HUES48 (cell line): Measurements from ENCODE around the gene CERS1.

ENCODE experiments used
- H3K27ac ChIP-seq: one replicate; pipeline ENCODE4 v1.7.0; 2013; ENCODE audit warnings: low read depth, low read length, inconsistent platforms
- H3K27me3 ChIP-seq: 2 replicates; pipeline ENCODE4 v1.6.1; 2013; ENCODE audit warnings: mild to moderate bottlenecking, low read length; ENCODE audit not compliant: control insufficient read depth, insufficient read depth
- H3K36me3 ChIP-seq: 2 replicates; pipeline ENCODE4 v1.6.1; 2013; ENCODE audit warnings: low read length; ENCODE audit not compliant: control insufficient read depth, insufficient read depth
- H3K4me1 ChIP-seq: 2 replicates; pipeline ENCODE4 v1.6.1; 2013; ENCODE audit warnings: mild to moderate bottlenecking, low read length; ENCODE audit not compliant: control insufficient read depth, insufficient read depth
- H3K4me3 ChIP-seq: 2 replicates; pipeline ENCODE4 v1.5.1; 2013; ENCODE audit warnings: mild to moderate bottlenecking, low read depth, low read length
- H3K9ac ChIP-seq: 2 replicates; pipeline ENCODE4 v1.6.1; 2013; ENCODE audit warnings: mild to moderate bottlenecking, low read depth, low read length, moderate library complexity
- H3K9me3 ChIP-seq: 2 replicates; pipeline ENCODE4 v1.6.1; 2013; ENCODE audit warnings: low read length; ENCODE audit not compliant: control insufficient read depth, insufficient read depth

Gene CERS1

GRCh38 chr19:18896421-18896841, 473 bp upstream of the CERS1 start:
- peaks cover 14% of the 10 kb centered on the region for H3K36me3 ChIP-seq
- H3K27ac ChIP-seq: no peak overlapping the region
- H3K9me3 ChIP-seq: no peaks in the 10 kb centered on the region
- peak overlapping the region; percentile 39; the same call in 1 of the 2 replicates for H3K4me3 ChIP-seq
- H3K9ac ChIP-seq: no peak overlapping the region
- no peaks in the 10 kb centered on the region for H3K4me1 ChIP-seq
- H3K27me3 ChIP-seq: peaks cover 16% of the 10 kb centered on the region

GRCh38 chr19:18895038-18895823, 727 bp downstream of the CERS1 start:
- Histone ChIP-seq H3K27ac (no peak overlapping the region), H3K36me3 (peaks cover 11% of the 10 kb centered on the region), H3K4me3 (peak overlapping the region; percentile 73), H3K9me3 (no peaks in the 10 kb centered on the region), H3K4me1 (no peaks in the 10 kb centered on the region), H3K9ac (peak overlapping the region; percentile 12; the same call in 1 of the 2 replicates), H3K27me3 (peaks cover 16% of the 10 kb centered on the region)

GRCh38 chr19:18894254-18895037, 1.5 kb downstream of the CERS1 start:
- H3K4me1 ChIP-seq: no peaks in the 10 kb centered on the region
- peaks cover 4% of the 10 kb centered on the region for H3K36me3 ChIP-seq
- H3K9me3 ChIP-seq: no peaks in the 10 kb centered on the region
- H3K9ac ChIP-seq: no peak overlapping the region
- H3K27me3 ChIP-seq: peaks cover 16% of the 10 kb centered on the region
- peak overlapping the region; percentile 73 for H3K4me3 ChIP-seq
- no peak overlapping the region for H3K27ac ChIP-seq

GRCh38 chr19:18893587-18894253, 2.2 kb downstream of the CERS1 start:
- Histone ChIP-seq H3K4me3 (no peak overlapping the region), H3K4me1 (no peaks in the 10 kb centered on the region), H3K36me3 (no peaks in the 10 kb centered on the region), H3K9me3 (no peaks in the 10 kb centered on the region), H3K9ac (no peak overlapping the region), H3K27me3 (peaks cover 16% of the 10 kb centered on the region), H3K27ac (no peak overlapping the region)

- Histone ChIP-seq H3K4me3 (no peak overlapping the region), H3K27ac (no peak overlapping the region), H3K36me3 (no peaks in the 10 kb centered on the region), H3K27me3 (peaks cover 4% of the 10 kb centered on the region; the same call in 1 of the 2 replicates), H3K9me3 (no peaks in the 10 kb centered on the region), H3K4me1 (no peaks in the 10 kb centered on the region), H3K9ac (no peak overlapping the region)
These were observed 5.8 kb downstream of the CERS1 start for GRCh38 chr19:18889949-18890745.

GRCh38 chr19:18886972-18887371, 9.0 kb downstream of the CERS1 start:
- Histone ChIP-seq H3K27me3 (no peaks in the 10 kb centered on the region), H3K9me3 (no peaks in the 10 kb centered on the region), H3K4me1 (no peaks in the 10 kb centered on the region), H3K9ac (no peak overlapping the region), H3K4me3 (no peak overlapping the region), H3K36me3 (peaks cover 10% of the 10 kb centered on the region; the same call in 1 of the 2 replicates), H3K27ac (no peak overlapping the region)

GRCh38 chr19:18883526-18884304, 12.2 kb downstream of the CERS1 start:
- no peak overlapping the region for H3K27ac ChIP-seq
- H3K9ac ChIP-seq: no peak overlapping the region
- no peaks in the 10 kb centered on the region for H3K9me3 ChIP-seq
- H3K4me1 ChIP-seq: no peaks in the 10 kb centered on the region
- H3K4me3 ChIP-seq: no peak overlapping the region
- peaks cover 13% of the 10 kb centered on the region; the same call in 1 of the 2 replicates for H3K36me3 ChIP-seq
- no peaks in the 10 kb centered on the region for H3K27me3 ChIP-seq

- H3K27ac ChIP-seq: no peak overlapping the region
- H3K27me3 ChIP-seq: no peaks in the 10 kb centered on the region
- H3K9me3 ChIP-seq: no peaks in the 10 kb centered on the region; the same call in 1 of the 2 replicates
- no peaks in the 10 kb centered on the region for H3K4me1 ChIP-seq
- no peak overlapping the region for H3K9ac ChIP-seq
- peaks cover 23% of the 10 kb centered on the region for H3K36me3 ChIP-seq
- H3K4me3 ChIP-seq: no peak overlapping the region
These were observed 14.5 kb downstream of the CERS1 start for GRCh38 chr19:18881491-18881890.

GRCh38 chr19:18879579-18880373, 16.2 kb downstream of the CERS1 start:
- Histone ChIP-seq H3K4me3 (no peak overlapping the region), H3K4me1 (no peaks in the 10 kb centered on the region), H3K36me3 (peaks cover 24% of the 10 kb centered on the region), H3K27me3 (no peaks in the 10 kb centered on the region), H3K9me3 (no peaks in the 10 kb centered on the region; the same call in 1 of the 2 replicates), H3K9ac (no peak overlapping the region), H3K27ac (no peak overlapping the region)
